ENCODE data around the gene RHCG.

RHCG gene

DNA sequence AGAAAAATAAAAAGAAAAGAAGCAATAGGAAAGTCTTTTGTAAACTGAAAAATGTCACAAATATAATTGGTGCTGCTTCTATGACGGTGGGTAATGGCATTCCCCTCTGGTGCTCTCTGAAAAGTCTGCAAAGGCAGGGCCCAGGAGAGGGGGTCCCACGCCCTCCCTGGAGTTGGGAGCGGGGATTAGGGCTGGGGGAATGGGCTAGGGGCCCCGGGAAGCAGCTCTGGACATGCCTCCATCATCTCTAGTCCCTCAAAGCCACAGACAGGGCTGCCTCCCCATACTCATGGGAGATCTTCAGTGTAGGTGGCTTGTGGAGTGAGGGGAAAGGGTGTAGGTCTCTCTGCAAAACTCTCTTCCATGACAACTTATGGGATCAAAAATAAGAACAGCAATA is 7.8 kb upstream of the RHCG start:
- DNase-seq = no peak

DNA sequence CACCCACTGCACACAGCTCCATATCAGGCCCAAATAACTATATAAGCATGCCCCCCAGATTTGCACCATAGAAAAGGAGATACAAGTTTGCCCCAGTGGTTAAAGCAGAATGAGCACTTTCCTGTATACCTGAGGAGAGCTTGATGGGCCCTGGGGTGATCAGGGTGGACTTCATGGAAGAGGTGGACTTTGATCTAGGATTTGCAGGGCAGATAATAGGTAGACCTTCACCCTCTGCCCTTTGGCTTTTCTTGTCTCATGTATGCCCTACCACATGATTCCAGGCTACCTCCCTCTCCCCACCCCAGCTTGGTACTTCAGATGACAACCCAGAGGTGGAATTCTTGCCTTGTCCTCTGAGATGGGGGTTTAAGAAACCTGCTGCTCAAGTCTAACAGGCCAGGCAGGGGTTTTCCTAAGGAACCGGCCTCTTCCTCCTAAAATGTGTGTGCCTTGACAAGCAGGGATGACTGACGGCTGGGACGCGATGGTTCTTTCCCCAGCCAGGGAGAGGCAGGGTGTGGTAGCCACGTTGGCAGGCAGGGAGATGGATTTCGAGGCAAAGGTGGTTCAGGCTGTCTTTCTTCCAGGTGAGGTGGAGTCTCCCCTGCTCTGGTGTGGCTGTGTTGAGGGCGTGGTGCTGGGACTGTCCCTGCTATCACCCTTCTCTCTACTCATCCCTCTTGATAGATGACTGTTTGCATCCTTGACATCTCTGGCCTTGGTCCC is 6.6 kb upstream of the RHCG start:
- no peak for DNase-seq

DNA sequence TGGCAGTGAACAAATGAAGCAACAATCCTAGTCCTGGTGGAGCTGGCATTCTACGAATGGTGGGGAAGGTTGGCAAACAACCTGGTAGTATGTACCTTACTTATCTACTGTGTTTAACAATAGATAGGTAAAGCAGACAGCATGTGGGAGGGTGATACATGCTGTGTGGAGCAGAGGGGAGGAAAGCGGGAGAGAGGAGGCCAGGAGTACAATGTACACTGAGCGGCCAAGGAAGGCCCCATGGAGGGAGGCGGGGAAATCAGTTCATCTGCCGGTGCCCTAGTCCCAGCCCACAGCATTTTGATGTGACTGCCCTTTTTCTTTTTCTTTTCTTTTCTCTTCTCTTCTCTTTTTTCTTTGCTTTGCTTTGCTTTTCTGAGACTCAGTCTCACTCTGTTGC is 5.3 kb upstream of the RHCG start:
- DNase-seq = no peak

DNA sequence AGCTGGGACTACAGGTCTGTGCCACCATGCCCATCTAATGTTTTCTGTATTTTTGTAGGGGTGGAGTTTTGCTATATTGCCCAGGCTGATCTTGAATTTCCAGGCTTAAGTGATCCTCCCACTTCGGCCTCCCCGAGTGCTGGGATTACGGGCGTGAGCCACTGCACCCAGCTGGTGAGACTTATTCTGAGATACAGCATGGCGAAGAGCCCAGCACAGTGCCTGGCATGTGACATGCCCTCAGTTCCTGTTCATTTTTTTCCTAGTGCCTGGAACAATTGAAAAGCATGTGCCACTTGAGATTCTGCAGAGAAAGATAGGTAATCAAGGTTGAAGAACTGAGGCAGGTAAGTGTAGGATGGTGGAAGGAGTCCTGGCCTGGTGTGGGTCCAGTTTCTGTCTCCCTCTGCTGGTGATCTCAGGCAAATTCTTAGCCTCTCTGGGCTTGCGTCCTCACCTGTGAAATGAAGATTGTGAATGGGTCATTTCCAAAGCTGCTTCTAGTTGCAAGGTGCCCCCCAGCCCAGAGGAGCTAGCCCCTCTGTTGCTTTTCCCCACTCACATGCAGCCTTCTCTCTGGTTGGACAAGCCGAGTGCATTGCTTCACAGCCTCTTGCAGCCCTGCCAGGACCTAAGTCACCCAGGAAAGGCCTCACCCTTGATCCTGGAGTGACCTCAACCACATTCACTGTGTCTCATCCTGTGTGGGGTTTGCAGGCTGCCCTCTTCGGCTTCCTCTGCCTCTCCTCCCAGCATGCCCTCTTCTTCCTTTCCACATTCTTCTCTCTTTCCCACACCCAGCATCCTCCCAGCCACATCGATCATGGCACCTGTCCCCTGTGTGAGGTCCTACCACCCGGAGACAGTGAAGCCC is 4.3 kb upstream of the RHCG start:
- DNase-seq = no peak

DNA sequence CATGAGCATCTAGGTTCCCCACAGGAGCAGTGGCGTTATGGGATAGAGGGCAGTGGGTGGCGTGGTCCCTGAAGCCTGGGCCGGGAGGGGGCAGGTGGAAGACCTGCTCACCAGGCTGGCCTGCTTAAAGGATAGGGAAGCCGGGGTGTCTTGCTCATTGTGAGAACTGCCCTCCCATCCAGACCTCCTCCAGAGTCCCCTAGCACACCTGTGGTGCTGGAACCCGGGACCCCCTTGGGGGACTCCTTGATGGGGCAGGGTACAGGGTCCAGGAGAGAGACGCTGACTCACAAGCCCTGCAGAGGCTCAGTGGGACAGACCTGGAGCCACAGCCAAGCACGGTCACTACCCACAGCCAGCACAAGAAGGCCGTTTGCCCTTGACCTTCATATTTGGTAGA is 2.8 kb upstream of the RHCG start:
- no peak for DNase-seq

GRCh38 chr15:89498574-89498906 is 2.2 kb upstream of the RHCG start:
- DNase-seq = no peak

DNA sequence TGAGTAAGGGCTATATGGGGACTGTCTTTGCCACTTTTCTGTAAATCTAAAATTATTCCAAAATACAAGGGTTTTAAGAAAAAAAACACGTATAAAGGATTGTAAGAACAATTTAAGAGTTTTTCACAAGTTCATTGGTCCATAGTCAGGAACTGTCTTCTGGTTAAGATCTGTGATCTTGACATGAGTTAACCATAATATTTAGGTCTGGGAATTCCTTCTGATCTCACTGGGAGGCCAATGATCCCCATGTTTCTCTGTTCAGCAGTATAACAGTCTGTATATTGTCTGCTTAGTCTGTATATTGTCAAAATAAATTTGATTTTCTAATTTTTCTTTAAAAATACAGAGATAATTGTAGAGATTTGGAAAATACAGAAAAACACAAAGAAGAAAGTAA is 848 bp upstream of the RHCG start:
- no peak for DNase-seq

GRCh38 chr15:89495638-89496145 is 691 bp downstream of the RHCG start:
- no peak for DNase-seq

DNA sequence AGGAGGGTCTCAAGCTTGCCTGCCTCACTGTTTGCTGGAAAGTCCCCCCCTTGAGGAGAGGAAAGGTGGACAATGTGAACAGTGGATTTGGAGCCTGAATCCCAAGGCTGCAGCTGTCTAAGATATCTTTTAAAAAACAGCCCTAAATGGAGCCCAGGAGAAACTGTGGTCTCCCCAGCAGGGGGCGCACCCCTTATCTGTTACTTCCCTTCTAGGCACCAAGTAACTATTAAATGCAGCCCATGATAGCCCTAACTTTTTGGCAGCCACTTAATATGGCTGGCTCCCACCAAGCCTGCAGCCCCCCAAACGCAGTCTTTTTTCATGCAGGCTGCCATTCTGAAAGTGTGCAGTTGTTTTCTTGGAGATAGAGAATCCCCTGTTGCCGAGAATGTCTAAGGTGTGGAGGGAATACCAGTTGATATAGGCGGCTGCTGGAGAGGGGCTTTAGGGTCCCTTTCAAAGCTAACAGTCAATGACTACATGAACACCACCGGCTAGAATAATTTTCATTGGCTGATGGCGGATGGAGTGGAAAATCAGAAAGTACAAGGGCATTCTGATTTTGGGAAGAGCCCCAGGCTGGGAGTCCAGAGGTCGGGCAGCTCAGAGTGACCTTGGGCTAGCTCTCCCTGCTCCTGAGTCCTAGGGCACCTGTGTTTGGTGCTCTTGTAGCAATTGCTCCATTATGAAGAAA is 1.3 kb downstream of the RHCG start:
- peak in 1 of 56 donors; percentile 26 for DNase-seq

GRCh38 chr15:89494031-89494430 is 2.4 kb downstream of the RHCG start:
- DNase-seq = no peak

GRCh38 chr15:89492934-89493631 is 3.3 kb downstream of the RHCG start:
- DNase-seq = peak in 1 of 56 donors; percentile 6

DNA sequence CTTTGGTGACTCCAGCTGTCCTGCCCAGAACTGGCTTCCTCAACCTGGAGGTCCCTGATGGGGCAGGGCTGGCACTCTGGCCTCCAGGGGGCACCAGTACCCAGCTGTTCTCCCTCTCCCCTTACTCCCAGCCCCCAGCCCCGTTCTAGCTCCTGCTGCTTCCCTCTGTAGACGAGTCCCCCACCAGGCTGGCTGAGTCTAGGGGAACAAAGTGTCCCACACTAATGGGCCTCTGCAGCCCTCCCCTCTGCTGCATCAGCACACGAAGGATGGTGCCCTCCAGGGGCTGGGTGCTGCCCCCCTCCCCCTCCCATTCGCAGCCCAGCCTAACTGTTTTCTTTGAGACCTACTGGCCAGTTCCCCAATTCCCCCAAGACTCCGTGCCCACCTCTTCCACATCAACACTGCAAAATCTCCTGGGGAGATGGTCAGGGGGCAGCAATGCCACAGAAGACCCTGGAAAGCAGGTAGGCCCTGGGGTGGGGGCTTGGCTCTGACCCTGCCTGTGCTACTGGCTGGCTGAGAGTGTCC is 4.2 kb downstream of the RHCG start:
- no peak for DNase-seq

DNA sequence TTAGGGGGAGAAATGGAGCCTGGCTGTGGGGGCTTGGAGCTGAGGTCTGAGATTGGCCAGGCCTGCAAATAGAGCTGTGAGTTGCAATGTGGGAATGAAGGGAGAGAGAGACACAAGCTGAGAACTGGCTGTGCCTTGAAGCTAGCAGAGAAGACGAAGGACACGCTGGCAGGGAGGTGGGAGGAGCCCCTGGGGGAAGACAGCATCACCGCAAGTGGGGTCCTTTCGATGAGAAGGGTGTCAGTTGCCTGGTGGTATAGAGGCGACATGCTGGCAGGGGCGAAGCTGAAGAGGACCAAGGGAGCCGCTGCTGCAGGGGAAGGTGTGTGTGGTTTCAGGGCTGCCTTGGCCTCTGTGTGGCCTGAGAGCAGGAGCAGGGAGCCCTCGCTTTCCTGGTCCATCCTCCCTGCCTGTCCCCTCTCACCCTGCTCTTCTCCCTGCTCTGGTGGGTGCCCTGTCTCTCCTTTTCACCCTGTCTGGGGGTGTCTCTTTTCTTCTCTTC is 5.5 kb downstream of the RHCG start:
- DNase-seq = no peak

GRCh38 chr15:89490081-89490813 is 6.1 kb downstream of the RHCG start:
- no peak for DNase-seq

- no peak for DNase-seq
Measured at GRCh38 chr15:89489376-89489775, 7.0 kb downstream of the RHCG start.

DNA sequence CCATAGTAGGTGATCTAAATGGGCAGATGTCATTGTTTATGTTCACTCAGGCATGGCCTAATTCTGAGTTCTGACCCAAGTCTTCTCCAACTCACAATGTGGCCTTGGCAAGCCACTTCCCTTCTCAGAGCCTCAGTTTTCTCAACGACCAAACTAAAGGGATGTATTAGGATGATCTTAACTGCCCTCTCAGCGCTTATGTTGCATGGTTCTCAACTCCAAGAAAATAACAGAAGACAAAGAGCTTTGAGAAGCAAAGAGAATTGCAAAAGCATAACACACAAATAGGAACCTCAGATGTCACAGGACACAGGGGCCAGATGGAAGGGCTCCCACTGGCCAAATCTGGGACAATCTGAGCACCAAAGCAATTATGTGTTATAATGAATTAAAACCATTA is 8.6 kb downstream of the RHCG start:
- DNase-seq = no peak

GRCh38 chr15:89486726-89487050 is 9.7 kb downstream of the RHCG start:
- no peak for DNase-seq

DNA sequence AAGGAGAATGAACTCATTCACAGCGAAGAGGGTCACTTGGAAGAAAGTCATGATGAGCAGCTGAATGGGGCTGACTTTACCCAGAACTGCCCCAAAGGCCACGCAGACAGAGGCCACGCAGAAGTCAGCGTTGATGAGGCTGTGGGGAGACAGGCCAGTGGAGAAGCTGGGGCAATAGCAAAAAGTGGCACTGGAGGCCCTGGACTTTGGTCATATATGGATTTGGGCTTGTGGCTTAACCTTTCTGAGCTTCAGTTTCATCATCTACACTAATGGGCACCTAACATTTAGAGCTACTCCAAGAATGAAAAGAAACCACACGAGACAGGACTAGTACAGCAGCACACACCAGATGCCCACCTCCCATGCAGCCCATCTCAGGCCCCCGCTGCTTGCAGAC is 13.3 kb downstream of the RHCG start:
- no peak for DNase-seq

DNA sequence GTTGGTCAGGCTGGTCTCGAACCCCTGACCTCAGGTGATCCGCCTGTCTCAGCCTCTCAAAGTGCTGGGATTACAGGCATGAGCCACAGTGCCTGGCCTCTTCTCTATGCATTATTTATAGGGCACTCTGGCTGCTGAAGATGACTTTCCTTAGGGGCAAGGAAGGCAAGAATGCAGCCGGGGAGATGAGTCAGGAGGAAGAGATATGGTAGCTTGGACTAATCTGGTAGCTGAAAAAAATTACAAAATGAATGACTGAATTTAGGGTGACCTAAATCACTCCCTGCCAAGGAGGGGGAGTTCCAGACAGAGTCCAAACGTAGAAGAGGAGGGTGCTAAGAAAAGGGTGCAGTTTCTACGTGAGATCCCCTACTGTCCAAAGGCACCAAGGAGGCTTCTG is 14.2 kb downstream of the RHCG start:
- DNase-seq = no peak

DNA sequence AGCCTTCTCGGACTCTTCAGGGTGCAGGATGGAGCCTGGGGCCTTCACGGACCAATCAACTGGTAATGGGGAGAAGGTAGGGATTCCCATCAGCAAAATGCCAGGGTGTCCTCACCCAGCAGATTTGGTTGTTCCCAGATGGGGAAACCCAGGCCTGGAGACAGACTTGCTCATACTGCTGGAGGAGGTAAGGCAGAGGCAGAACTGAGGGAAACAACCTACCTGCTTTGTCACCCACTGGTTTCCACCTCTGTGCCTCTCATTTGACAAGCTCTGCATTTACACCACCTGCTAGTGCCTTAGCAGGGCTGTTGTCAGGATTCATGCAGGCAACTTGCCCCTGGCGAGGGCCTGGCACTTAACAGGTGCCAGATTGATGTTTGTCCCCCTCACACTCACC is 15.9 kb downstream of the RHCG start:
- DNase-seq = peak in 1 of 56 donors; percentile 7

GRCh38 chr15:89479173-89479572 is 17.2 kb downstream of the RHCG start:
- no peak for DNase-seq

All from nucleus accumbens (tissue), 56 donors.